NCI-H82 (cell line): Measurements from ENCODE around the gene EVL.
"Not testable (repeated sequence)": the region's sequence is repeated elsewhere in the genome, so short reads cannot be mapped to it uniquely, and the experiment has no call there.

Experiments
- DNase-seq: peaks from one replicate; lab custom pipeline; 2025; lab: John Stamatoyannopoulos, UW

The EVL gene, protein sequence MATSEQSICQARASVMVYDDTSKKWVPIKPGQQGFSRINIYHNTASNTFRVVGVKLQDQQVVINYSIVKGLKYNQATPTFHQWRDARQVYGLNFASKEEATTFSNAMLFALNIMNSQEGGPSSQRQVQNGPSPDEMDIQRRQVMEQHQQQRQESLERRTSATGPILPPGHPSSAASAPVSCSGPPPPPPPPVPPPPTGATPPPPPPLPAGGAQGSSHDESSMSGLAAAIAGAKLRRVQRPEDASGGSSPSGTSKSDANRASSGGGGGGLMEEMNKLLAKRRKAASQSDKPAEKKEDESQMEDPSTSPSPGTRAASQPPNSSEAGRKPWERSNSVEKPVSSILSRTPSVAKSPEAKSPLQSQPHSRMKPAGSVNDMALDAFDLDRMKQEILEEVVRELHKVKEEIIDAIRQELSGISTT

DNA sequence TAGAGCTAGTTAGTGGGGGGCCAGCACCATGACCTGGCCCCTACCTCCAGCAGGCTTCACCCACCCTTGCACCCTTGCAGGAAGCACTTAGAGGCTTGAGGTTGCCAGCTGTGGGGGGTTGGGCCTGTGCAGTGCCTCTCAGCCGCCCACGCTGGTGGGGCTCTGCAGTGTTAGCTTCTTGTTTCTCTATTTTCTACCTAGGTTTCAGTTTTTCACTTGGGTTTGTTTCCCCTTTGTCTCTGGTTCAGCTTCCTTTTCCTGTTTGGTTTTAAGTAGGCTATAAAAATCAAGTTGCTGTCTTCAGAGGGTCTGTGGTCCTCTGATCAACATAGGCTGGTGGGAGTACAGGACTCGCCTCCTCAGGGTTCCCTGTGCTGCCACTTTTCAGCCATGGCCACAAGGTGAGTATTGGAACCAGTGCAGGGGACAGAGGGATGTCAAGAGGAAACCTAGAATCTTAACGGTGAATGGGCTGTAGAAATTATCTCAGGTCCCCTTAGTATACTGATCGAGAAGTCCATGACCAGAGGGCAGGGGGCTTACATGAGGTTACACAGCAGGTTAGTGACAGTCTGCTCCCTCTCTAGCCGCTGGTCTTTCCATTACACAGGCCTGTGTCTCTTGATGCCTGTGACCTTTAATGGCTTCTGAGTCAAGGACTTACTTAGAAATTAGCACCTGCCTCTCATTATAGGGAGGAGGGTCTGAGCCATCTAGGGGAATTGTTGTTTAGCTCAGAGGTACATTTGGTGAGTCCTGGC is at the start of gene EVL:
TSS of gene EVL (plus strand) at position 312 of the 761 bp plus-strand sequence. CDS start at position 391, 79 bp downstream.
- DNase-seq = no peak

DNA sequence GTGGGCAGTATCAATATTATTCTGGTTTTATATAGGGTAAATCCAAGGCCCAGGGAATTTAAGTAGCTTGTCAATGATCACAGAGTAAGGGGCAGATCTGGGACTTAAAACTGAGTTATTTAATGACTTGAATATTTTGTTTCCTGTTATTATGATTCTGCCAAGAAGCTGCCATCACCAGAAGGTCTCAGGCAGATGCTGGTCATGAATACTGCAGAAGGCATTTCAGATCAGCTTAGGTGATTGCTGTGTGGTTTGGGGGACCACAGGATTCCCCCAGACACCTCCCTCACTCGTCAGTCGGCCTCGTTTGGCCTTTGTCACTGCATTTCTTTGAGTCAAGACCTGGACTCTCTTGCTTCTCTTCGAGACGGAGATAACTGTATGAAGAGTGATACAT is 47.7 kb upstream of the EVL start:
- no peak for DNase-seq

DNA sequence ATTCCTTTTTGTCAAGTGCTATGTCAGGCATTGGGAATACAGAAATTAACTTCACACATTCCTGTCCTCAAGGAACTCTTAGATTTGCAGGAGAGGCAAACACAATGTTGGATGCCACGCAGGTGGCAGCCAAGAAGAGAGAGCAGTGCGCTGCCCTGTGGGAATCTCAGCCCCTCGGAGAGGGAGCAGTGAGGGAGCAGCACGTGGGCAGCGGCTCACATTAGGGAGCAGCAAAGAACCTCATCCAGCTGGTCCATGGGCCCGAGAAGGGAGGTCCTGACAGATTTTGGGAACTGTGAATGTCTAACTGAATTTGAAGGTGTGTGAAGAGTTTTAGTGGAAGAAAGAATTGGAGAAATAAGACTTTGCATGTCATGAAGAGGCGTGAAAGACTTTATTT is 47.2 kb upstream of the EVL start:
- no peak for DNase-seq

DNA sequence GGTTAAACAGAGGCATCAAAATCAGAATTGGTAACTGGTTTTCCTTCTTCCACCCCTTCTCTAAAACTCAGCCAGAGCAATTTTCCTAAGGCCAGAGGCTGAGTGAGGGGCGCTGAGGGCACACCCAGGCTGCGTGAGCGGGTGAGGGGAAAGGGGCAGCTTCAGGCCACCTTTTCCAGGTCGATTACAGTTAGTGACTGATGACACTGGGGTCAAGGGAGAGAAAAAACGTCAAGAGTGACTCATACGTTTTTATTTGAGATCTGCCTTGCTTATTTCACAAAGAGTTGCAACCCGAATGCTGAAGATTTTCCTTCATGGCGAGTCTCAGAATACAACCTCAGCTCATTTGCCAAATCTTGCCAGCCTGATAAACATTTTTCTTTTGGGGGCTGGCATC is 46.7 kb upstream of the EVL start:
- DNase-seq = no peak

DNA sequence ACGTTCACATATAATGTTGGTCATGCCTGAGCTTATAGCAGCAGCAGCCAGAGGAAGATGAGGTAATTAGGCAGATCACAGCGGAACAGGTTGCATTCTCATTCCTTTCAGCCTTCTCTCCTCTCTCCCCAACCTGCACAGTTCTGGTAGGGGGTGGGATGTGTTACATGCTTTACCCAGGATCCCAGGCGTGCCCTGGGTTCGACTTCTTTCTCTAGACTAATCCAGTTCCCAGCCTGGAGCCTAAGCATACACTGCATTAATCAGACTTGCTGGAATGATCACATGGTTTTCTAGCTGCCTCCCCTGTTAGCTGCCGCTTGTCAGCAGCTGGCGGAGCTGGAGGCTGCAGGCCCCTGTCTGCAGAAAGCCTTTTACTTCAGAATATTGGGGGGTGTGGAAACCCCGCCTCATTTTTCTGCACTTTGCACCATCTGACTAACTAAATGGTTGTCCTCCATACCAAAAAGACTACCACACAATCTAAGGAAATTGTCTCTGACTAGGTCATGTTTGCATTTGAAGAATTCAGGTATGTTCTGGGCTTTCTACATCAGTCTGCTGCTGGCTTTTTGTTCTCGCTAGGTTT is 46.0 kb upstream of the EVL start:
- peak; percentile 94 for DNase-seq

DNA sequence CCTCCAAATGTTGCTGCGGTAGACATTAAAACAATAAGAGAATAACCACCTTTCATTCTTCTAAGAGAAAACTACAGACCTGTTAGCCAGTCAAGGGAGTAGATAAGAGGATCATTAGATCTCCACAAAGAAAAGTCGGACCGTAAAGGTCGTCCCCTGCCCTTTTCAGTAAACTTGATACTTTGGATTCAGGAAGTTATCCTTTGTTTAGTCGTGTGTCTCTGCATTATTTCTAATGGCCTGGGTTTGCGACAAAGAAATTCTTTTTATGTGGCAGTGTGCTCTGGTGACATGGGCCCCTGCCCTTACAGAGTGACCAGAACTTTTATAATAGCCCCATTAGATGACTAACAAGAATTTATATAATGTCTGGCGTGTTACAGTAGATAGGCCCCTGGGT is 44.6 kb upstream of the EVL start:
- DNase-seq = no peak

DNA sequence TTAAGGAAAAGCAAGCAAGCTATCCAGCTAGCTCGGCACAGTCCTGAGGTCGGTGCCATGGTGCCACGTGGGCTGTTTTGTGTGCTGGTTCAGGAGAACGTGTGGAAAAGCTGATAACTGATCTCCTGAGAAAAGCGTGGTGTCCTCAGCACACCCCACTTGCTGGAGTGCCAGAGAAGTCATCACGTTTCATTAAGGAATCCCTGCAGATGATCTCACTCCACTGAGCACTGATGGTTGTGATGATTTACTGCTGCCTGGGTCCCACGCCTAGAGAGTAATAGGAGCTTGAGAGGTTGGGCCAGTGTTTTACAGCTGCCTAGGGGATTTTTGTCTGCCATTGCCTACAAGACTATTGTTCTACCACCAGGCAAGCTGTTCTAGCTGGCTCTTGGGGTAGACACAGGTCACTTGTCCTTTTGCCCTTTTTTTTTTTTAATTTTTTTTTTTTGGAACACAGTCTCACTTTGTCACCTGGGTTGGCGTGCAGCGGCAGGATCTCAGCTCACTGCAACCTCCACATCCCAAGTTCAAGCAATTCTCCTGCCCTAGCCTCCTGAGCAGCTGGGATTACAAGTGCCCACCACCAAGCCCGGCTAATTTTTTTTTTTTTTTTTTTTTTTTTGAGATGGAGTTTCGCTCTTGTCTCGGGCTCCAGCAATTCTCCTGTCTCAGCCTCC is 42.3 kb upstream of the EVL start:
- no peak for DNase-seq

DNA sequence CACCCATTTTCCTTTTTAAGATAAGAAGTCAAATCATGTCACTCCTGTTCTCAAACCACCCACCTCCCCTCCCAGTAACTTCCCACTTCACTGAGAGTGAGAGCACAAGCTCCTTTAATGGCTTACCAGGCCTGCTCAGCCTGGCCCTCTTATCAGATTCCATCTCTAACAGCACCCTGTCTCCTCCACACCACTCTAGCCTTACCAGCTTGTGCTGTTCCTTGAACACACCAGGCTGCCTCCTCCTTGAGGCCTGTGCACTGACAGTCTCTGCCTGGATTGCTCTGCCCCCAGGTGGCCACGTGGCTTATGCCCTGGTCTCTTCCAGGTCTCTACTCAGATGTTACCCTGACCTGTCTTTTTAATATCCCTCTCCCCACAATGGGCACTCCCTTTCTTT is 40.1 kb upstream of the EVL start:
- DNase-seq = peak; percentile 71

DNA sequence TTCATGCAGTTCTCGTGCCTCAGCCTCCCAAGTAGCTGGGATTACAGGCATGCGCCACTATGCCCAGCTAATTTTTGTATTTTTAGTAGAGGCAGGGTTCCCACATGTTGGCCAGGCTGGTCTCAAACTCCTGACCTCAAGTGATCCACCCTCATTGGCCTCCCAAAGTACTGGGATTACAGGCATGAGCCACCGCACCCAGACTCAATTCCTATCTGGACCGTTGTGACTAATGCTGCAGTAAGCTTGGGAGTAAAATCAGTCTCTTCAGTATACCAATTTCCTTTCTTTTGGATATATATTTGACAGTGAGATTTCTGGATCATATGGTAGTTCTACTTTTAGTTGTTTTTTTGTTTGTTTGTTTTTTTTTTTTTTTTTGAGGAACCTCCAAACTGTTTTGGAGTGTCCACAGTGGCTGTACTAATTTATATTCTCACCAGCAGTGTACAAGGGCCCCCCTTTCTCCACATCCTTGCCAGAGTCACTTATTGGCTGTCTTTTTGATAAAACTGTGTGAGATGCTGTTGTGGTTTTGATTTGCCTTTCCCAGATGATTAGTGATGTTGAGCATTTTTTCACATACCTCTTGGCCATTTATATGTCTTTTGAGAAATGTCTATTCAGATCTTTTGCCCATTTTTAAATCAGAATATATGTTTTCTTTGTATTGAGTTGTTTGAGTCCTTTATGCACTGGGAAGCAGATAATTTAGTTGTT is 37.3 kb upstream of the EVL start:
- DNase-seq = no peak

DNA sequence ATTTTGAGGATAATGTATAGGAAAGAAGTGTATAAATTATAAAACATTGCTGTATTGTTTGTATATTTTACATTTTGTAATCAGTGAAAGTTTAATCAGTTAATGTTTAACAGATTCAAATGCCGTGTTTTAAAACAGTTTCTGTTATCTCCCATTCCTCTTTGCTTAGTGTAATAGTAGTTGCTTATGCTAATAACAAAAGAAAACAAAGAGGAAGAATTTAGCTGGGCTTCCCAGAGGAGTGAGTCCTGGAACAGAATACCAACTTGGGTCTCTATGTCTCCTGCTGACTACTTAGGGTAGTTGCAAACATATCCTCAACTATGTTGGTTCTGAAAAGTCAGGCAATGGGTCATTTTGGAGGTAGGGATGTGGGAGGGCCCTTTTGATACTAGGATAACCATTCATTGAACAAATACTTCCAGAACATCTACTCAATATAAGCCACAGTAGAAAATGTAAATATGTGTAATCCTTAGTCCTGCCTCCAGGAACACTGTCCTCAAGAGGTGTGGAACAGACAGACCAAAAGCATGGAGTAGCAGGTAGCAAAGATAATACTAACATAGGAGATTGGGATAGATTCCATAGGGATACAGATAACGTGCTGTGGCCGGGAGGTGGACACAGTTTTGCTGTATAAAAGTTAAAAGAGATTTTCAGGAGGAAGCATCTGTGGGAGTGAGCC is 36.1 kb upstream of the EVL start:
- no peak for DNase-seq

DNA sequence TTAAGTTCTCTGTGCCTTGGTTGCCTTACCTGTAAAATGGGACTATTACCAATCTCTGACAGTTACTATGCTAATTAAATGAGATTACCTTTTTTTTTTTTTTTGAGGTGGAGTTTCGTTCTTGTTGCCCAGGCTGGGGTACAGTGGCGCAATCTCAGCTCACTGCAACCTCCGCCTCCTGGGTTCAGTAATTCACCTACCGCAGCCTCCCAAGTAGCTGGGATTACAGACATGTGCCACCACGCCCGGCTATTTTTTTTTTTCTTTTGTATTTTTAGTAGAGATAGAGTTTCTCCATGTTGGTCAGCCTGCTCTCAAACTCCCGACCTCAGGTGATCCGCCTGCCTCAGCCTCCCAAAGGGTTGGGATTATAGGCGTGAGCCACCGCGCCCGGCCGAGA is 35.2 kb upstream of the EVL start:
- not testable (repeated sequence) for DNase-seq

DNA sequence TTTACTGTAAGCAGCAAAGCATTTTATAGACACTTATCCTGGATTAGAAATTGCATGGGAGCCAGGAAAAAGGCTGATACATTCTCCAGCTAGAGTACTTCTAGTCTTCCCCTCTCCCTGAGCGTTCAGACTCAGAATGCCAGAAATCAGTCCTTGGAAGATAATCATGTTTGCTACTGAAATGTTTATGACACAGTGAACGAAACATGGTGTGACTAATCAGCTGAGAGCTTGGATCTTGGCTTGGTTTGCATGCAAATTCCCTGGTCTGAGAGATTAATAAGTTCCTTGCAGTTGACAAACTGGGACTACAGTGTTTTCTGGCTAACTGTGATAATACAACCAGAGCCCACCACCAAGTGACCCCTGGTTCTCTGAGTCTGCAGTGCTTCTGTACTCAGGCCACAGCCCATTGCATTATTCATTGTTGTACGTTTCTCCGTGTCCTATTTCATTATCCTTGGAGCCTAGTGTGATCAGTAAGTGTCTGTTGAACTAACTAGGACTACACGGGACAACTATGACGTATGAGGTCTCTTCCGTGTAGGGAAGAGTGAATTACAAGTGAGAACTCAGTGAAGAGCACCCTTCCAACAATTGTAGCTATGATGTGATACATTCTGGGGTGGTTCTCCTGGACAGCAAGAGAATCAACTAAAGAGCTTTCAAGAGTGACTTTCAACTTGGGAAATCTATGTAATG is 34.6 kb upstream of the EVL start:
- DNase-seq = no peak

DNA sequence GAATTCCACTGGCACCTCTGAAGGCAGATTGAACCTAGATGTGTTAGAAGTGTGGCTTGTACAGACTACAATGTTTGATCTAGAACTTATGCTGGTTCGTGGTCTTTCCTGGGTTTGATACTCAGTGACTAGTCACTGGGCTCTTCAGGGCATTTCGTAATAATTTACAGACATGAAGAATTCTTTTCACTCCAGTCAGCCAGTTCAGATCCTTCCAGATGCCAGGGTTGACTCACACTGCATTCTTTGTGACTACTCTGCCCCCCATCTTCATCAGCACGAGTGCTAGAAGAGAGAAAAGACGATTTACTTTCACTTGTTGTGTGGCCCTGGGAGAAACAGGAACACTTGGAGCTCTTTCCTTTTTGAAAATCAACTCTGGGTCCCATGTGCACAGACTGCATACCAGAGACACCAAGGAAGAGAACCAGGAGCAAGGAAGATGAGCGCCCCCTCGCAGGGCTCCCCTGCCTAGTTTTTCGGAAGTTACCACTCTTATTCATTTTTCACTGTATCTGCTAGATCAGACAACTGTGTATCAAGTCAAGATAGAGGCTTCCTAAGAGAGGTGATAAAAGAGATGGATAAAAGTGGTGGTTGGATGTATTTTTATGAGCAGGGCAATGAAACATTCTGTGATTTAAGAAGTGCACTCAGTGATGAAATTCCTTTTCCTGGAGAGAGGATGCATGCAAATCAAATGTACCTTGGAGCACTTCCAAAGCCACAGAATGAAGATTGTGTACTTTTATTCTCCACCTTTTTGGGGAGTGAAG is 33.5 kb upstream of the EVL start:
- no peak for DNase-seq

DNA sequence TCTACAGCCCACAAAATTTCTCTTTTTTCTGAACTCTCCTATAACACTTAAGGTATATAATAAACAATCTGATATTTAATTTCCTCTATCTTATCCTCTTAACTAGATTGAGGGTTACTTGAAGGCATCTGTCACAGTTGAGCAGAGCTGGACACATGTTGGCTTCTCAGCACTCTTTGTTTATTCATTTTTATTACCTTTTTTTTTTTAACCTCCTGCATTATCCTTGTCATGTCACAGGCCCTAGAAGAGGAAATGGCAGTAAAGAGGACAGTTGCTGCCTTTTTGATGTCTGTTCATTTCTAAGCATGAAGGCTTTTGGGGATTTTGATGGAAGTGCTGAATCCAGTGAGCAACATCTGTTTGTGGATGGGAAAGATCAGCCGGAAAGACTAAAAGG is 32.5 kb upstream of the EVL start:
- peak; percentile 17 for DNase-seq

DNA sequence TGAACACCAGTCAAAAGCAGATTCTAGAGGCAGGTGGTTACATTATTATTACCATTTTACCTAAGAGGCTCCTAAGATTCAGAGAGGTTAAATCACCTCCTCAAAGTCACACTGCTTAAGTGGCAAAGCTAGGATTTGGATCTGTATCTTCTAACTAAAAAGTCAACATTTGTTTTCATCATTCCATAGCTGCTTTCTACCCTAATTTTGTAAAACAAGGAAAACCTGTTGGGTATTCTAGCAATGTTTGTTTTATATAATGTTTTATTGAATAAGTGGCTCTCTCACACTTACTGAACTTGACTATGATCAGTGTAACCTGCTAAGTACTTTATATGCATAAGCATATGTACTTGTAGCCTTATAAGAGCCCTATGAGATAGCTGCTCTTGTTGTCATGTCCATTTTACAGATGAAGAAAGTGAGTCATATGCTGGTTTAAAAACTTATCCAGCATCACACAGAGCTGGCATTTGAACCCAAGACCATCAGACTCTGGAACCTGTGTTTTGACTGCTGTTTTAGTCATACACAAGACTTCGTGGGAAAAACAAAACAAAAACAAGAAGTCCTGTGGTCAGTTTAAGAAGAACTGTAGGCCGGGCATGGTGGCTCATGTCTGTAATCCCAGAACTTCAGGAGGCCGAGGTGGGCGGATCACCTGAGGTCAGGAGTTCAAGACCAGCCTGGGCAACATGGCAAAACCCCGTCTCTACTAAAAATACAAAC is 31.7 kb upstream of the EVL start:
- no peak for DNase-seq

DNA sequence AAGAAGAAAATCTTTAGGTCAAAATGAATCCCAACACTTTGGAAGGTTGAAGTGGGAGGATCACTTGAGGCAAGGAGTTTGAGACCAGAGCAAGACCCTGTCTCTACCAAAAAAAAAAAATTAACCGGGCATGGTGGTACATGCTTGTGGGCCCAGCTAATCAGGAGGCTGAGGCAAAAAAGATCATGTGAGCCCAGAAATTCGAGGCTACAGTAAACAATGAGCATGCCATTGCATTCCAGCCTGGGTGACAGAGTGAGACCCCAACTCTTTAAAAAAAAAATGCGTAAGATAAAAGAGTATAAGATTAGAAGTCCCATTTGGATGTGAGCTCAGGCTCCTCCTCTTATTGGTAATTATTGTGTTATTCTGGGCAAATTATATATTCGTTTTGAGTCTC is 30.8 kb upstream of the EVL start:
- no peak for DNase-seq

DNA sequence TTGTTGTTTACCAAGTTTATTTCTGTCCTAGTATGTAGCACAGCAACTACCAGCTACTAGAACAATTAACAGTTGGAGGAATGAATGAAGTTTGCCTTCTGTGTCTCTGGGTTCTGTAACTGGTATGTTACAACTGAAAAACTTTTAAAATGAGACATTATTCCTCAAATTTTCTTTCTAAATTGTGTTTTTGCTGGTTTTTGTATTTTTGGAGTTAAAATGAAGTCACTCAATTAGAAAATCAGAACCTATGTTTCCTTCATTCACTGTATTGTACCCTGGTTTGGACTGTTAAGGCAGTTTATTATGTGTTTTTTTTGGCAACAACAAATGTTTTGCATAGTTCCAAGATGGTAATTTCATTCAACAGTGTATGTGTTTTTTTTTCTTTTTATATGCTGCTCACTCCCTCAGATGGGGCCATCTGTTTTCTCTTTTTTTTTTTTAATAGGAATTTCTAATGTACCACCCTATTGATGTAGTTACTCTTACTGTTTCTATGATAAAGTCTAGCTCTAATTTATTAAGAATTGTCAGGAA is 30.2 kb upstream of the EVL start:
- DNase-seq = no peak

DNA sequence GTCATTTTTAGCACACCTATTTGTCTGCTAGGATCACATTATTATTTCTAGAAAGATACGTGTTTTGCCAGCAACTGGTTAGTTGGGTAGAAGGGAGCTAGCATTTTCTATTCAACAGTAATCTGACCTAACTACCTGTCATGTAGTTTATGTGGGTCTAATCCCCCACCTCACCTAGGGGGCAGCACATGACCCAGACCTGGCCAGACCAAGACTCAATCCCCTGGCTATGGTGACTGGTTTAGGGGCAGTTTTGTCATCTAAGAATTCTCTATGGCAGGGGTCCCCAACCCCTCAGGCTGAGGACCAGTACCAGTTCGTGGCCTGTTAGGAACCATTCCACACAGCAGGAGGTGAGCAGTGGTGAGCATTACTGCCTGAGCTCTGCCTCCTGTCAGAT is 29.5 kb upstream of the EVL start:
- DNase-seq = no peak

DNA sequence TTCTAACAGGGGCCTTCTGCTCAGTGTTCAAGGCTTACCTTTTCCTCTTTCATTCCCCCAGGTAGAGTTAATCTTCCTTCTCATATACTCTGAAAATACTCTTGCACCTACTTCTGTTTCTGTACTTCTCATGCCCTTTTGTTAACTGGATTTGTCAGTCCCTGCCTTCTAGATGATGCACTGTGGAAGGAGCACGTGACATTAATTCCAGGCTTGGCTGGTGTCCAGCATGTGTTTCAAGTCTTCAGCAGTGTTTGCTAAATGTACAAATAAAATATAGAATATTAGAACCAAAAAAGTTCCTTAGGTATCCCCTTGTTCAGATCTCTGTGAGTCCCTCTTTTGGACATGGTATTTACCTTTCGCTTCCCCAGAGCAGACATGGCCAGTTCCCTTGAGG is 27.9 kb upstream of the EVL start:
- DNase-seq = peak; percentile 38
